Epithelial cell of prostate (primary cell): ENCODE data around the gene ZNF471.
A peak's percentile ranks its signal among the peaks of the same experiment; 100 is the strongest.

Experiments used
- DNase-seq: peaks from one replicate; pipeline ENCODE4 v3.0.0-alpha.2; 2011; ENCODE audit warnings: low read depth, low spot score
- H3K27ac ChIP-seq: fragments of 450-650 bp; 2 replicates; pipeline ENCODE4 v1.5.1; 2017; ENCODE audit warnings: mild to moderate bottlenecking

ZNF471 gene

GRCh38 chr19:56507446-56508289, at the start of gene ZNF471:
ZNF471 (plus strand) TSS chr19:56507855; CDS start chr19:56511572, 3,717 bp downstream.
- peak within 1 kb of the TSS; percentile 85 for H3K27ac ChIP-seq
- peak; percentile 90 for DNase-seq

GRCh38 chr19:56474308-56474707, 33.3 kb upstream of the ZNF471 start:
- no peak for DNase-seq

GRCh38 chr19:56476093-56476492, 31.6 kb upstream of the ZNF471 start:
- no peak overlapping the region for H3K27ac ChIP-seq
- no peak for DNase-seq

More at GRCh38 chr19:56474308-56474707, 33.3 kb upstream of the ZNF471 start:
- H3K27ac ChIP-seq: no peak overlapping the region

GRCh38 chr19:56476651-56477428, 30.8 kb upstream of the ZNF471 start, which contains the start of gene ZNF667:
ZNF667 (minus strand) TSS chr19:56477345; CDS start chr19:56462370, 14,975 bp downstream.
- H3K27ac ChIP-seq: peak within 1 kb of the TSS; percentile 58
- peak; percentile 26 for DNase-seq

- peak; percentile 80 for DNase-seq
These were observed 30.0 kb upstream of the ZNF471 start for GRCh38 chr19:56477429-56478338.

GRCh38 chr19:56491399-56491798, 16.3 kb upstream of the ZNF471 start:
- no peak overlapping the region for H3K27ac ChIP-seq
- no peak for DNase-seq

More at GRCh38 chr19:56477429-56478338, 30.0 kb upstream of the ZNF471 start:
- H3K27ac ChIP-seq: peak overlapping the region; percentile 58

DNA sequence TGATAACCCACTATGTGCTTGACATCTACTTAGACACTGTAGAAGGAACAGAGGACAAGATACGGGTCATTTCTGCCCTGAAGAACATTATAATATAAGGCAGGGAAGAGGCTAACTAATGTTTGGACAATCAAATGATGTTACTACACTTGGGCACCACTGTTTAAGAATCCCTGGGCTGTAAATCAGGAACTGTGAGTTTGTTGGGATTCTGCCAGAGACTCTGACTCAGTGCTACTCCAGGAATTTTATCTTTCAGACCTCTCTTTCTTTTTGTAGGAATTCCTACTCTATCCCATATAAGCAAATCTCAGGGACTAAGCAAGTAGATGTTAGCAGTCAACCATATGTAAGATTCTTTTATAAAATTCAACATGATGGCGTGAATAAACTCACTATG, 3.1 kb upstream of the ZNF471 start:
- H3K27ac ChIP-seq: no peak overlapping the region
- no peak for DNase-seq

DNA sequence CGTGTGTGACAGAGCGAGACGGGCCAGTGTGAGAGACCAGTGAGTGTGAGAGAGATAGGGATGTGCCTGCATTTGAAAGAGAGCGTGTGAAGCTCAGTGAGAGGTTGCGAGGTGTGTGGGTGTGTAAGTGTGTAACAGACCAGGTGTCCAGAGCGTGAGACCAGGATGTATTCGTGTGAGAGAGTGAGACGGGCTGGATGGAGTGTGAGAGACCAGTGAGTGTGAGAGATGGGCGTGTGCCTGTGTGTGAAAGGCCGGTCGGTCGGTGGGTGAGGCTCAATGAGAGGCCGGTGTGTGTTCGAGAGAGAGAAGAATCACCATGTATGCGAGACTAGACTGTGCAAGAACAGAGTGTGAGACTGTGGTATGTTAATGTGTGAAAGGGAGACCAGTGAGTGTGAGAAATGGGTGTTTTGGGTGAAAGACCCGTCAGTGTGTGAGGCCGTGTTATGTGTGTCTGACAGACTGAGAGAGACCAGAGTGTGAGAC, 679 bp downstream of the ZNF471 start:
- no peak for DNase-seq

GRCh38 chr19:56525214-56525860, 17.7 kb downstream of the ZNF471 start:
- no peak for DNase-seq
- H3K27ac ChIP-seq: no peak overlapping the region

More for the DNA sequence above, 679 bp downstream of the ZNF471 start:
- H3K27ac ChIP-seq: peak overlapping the region; percentile 85

DNA sequence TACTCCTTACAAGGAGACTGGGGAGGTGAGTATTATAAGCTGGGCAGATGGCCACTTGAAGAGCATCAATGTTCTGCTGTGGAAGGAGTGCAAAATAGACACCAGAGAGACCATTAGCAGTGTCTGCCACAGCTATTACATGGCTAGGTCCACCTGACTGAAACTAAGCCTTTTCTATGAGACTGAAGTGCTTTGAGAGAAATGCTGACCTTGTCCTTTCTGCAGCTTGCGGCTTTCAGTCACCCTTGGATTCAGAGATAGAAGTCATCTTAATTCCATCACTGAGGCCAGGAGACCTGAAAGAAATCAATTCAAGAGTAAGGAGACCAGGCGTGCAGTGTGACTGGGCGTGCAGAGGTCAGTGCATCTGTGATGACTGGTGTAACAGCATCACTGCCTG, 29.8 kb downstream of the ZNF471 start:
- no peak for DNase-seq
- H3K27ac ChIP-seq: no peak overlapping the region

- H3K27ac ChIP-seq: peak overlapping the region; percentile 88
- peak; percentile 60 for DNase-seq
These were observed 30.7 kb downstream of the ZNF471 start for GRCh38 chr19:56538254-56538760.

DNA sequence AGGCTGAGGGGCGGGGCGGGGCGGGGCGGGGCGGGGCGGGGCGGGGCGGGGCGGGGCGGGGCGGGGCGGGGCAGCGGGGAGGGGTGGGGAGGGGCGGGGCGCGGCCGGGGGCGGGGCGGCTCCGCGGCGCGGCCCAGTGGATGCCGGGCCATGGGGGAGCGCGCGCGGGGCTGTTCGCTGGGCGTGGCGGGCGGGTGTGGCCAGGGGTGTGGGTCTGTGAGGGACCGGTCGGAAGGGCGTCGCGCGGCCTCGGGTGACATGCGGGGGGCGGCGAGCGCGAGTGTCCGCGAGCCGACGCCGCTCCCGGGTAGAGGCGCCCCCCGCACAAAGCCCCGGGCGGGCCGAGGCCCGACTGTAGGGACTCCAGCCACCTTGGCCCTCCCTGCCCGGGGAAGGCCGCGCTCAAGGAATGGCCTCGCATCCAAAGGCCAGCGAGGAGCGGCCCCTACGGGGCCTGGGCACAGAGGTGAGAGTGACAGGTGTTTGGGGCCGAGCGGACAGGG, 31.2 kb downstream of the ZNF471 start, which contains the start of gene ZFP28:
TSS of gene ZFP28 (plus strand) at position 188 of the 503 bp plus-strand sequence. CDS start at position 259, 71 bp downstream.
- peak within 1 kb of the TSS; percentile 88 for H3K27ac ChIP-seq
- DNase-seq: no peak

DNA sequence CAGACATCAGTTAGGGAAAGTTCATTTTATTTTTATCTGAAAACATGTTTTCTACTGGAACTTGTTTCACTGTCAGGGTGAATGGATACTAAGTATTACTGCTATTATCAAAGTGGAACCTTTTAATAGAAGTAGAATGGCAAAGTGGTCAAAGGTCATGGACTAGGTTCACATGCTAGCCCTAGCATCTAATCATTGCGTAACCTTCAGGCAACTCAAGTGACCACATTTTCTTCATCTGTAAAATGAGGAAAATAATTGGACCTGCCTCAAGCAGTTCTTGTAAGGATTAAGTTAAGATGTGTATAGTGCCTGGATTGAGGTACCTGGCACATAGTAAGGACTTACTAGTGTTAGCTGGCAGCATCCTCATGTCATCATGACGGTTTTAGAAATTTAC, 36.1 kb downstream of the ZNF471 start:
- no peak for DNase-seq
- H3K27ac ChIP-seq: no peak overlapping the region

GRCh38 chr19:56547535-56547934, 39.9 kb downstream of the ZNF471 start:
- no peak overlapping the region for H3K27ac ChIP-seq

GRCh38 chr19:56554272-56554869, 46.7 kb downstream of the ZNF471 start:
- DNase-seq: no peak
- no peak overlapping the region for H3K27ac ChIP-seq

More at GRCh38 chr19:56547535-56547934, 39.9 kb downstream of the ZNF471 start:
- DNase-seq: no peak

DNA sequence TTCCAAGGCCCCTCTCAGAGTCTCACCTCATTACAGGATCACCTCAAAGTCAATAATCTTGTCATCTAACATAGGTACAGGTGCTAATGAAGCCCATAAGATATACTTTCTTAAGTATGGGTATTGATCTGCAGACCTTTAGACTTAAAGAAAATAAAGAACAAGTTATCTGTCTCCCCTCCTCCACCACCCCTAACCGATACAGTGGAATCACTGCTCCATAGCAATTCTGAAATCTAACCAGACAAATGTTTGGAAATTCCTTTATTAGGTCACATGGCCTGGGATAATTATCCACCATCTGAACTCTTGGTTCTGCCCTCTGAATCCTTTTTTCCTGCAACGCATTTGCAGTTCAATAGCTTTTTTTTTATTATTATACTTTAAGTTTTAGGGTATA, 55.1 kb downstream of the ZNF471 start:
- DNase-seq: no peak

DNA sequence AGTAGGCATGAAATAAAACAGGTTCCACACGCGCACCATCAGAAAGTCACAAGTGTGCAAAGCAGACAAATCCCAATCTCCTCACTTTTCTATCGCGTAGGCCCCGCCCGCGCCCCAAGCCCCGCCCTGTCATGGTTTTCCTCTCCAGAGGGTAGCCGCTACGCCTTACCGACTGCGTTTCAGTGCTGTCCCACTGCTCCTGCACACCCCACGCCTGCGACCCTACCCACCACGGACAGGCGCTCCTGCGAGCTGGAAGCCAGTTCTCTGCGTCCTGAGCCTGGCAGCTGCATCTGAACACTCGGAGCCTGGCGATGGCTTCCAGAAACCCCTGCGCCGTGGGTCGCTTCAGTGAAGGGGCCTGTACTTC, 59.2 kb downstream of the ZNF471 start:
- no peak for DNase-seq
- H3K27ac ChIP-seq: peak overlapping the region; percentile 56

More for the DNA sequence above, 55.1 kb downstream of the ZNF471 start:
- H3K27ac ChIP-seq: no peak overlapping the region
